HK-2 (cell line): Measurements from ENCODE around the gene ERMN.
"Not testable (repeated sequence)": the region's sequence is repeated elsewhere in the genome, so short reads cannot be mapped to it uniquely, and the experiment has no call there.

Experiments
- DNase-seq: peaks from one replicate; pipeline ENCODE4 v3.0.0-alpha.2; 2018; ENCODE audit not compliant: unreplicated experiment

ERMN gene, protein sequence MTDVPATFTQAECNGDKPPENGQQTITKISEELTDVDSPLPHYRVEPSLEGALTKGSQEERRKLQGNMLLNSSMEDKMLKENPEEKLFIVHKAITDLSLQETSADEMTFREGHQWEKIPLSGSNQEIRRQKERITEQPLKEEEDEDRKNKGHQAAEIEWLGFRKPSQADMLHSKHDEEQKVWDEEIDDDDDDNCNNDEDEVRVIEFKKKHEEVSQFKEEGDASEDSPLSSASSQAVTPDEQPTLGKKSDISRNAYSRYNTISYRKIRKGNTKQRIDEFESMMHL

GRCh38 chr2:157325786-157326185, at the start of gene ERMN:
Gene ERMN (minus strand): TSS chr2:157325824. CDS start chr2:157325642, 182 bp downstream.
- no peak for DNase-seq

- no peak for DNase-seq
Observed at GRCh38 chr2:157375384-157375783, 49.8 kb upstream of the ERMN start.

DNA sequence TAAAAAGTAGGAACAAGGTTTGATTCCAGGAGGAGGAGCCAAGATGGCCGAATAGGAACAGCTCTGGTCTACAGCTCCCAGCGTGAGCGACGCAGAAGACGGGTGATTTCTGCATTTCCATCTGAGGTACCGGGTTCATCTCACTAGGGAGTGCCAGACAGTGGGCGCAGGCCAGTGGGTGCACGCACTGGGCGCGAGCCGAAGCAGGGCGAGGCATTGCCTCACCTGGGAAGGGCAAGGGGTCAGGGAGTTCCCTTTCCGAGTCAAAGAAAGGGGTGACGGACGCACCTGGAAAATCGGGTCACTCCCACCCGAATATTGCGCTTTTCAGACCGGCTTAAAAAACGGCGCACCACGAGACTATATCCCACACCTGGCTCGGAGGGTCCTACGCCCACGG, 42.9 kb upstream of the ERMN start:
- not testable (repeated sequence) for DNase-seq

- no peak for DNase-seq
Observed at GRCh38 chr2:157367704-157368103, 42.1 kb upstream of the ERMN start.

GRCh38 chr2:157364257-157364974, 38.8 kb upstream of the ERMN start:
- no peak for DNase-seq

- no peak for DNase-seq
Observed at GRCh38 chr2:157363612-157364101, 38.0 kb upstream of the ERMN start.

GRCh38 chr2:157362627-157363026, 37.0 kb upstream of the ERMN start:
- no peak for DNase-seq

- DNase-seq, result no peak
Observed at GRCh38 chr2:157361526-157361925, 35.9 kb upstream of the ERMN start.

DNA sequence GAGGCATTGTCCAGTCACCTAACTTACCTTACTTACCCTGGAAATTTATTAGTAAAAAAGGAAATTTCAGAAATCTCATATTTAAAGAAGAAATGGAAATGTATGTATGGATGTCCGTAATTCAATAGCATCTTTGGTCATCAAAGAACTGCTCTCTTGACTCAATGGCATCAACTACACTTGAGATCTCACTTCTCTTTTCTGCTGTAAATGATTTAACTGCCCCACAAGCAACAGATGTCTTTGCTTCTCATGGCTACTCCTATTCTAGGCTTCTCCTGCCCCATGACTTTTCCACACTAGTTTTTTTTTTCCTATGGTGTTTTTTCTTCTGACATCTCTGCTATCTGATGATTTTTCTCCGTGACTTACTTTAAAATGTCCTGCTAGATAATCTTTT, 34.0 kb upstream of the ERMN start:
- DNase-seq, result no peak

GRCh38 chr2:157355618-157356017, 30.0 kb upstream of the ERMN start:
- no peak for DNase-seq

- no peak for DNase-seq
Observed at GRCh38 chr2:157349949-157350515, 24.4 kb upstream of the ERMN start.

DNA sequence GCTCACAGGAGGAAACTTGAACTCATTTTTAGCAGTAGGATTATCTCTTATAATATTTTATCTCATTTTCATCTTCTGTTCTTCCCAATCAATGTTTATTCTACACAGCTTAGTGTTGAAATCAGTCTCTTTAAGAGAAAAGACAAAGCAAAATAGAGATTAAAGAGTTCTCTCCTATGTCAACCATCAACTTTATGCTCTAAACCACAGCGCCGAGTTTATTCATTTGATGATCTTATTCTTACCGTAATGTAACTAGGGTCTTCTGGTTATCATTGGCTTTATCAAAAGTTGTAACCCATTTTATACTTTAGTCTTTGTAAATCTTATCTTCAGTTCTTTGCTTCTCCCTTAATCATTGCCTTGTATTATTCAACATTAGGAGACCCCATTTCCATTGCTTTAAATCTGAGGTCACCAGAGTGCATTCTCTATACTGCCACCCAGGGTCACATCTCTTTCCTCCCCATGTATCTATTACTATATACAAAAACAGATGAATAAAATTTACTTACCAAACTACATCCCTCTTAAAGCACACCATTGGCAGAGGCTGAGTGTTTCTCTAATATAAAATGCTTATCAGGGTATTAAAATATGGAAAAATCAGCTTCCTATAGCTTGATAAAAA, 22.8 kb upstream of the ERMN start:
- no peak for DNase-seq

DNA sequence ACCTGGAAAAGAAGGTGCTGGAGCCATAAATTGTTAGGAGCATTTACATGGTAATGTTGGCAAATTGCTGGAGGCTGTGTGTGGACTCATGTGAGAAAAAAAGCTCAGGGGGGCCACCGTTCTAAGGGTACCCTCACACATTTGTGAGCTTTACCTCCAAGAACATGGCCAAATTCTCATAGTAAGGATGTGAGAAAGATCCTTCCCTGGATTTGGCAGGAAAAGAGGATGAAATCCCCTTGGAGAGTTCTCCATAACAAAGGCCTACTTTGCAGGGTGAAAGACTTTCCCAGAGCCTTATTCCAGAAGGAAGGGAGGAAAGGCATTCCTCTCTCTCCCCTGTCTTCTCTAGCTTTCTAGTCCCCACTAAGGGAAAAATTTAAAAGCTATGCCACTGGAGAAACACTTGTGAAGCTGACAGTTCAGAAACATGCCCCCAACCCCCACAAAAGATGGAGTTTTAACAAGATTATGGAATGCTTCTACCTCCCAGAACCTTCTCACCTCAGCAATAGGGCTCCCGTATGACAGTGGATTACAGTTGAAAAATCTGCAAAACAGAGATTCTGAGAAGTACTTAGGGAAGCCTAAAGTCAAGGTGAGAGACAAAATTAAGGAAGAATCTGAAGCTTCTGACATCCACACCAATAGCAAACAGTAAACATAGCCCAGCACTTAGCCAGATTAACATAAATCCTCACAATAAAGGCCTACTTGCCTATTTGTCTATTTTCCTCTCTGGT, 20.2 kb upstream of the ERMN start:
- DNase-seq, result no peak

DNA sequence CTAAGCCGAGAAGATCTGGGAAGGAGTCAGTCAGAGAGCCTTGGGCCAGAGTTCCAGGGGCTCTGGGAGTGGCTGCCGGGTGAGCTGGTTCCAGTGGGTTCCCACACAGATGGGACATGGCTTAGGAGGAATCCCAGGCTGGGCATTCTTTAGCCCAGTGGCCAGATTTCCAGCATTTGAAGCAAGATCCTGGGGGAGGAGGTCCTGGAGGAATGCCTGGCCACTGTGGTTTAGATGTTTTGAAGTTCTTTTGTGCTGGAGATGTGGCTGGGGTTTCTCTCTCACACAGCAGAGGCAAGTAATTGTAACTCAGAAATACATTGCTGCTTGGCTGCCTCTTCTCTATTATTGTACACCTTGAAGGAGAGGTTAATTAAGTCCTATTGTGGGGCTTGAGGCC, 15.8 kb upstream of the ERMN start:
- not testable (repeated sequence) for DNase-seq

DNA sequence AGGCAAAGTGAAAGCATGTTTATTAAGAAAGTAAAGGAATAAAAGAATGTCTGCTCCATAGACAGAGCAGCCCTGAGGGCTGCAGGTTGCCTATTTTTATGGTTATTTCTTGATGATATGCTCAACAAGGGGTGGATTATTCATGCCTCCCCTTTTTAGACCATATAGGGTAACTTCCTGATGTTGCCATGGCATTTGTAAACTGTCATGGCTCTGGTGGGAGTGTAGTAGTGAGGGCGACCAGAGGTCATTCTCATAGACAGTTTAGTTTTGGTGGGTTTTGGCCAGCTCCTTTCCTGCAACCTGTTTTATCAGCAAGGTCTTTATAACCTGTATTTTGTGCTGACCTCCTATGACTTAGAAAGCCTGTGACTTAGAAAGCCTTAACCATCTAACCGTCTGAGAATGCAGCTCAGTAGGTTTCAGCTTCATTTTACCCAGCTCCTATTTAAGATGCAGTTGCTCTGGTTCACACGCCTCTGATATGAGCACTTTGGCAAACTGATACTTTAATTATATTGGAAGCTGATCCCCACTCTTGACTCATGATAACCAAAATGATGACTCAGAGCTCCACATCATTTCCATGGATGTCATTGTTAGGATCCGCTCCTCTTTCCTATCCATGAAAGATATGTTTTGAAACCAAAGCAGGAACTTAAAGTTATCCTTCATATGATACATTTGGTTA, 14.5 kb upstream of the ERMN start:
- DNase-seq, result no peak

DNA sequence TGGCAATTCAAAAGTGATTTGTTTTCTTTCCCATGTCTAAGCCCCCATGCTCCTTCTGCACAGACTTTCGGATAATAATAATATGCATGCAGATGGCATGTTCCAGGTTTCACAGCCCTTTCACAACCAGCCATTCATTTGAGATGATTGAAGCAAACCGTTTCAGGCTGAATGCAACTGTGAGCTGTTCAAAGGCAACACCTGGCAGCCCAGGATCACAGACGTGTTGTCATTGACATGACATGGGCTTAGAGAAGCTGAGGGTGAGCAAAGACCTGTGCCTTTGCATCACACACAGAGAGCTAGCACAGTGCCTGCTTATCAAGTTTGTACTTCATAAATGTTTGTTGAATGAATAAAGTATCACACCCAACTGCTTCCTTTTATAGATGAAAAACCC, 12.4 kb upstream of the ERMN start:
- DNase-seq, result no peak

DNA sequence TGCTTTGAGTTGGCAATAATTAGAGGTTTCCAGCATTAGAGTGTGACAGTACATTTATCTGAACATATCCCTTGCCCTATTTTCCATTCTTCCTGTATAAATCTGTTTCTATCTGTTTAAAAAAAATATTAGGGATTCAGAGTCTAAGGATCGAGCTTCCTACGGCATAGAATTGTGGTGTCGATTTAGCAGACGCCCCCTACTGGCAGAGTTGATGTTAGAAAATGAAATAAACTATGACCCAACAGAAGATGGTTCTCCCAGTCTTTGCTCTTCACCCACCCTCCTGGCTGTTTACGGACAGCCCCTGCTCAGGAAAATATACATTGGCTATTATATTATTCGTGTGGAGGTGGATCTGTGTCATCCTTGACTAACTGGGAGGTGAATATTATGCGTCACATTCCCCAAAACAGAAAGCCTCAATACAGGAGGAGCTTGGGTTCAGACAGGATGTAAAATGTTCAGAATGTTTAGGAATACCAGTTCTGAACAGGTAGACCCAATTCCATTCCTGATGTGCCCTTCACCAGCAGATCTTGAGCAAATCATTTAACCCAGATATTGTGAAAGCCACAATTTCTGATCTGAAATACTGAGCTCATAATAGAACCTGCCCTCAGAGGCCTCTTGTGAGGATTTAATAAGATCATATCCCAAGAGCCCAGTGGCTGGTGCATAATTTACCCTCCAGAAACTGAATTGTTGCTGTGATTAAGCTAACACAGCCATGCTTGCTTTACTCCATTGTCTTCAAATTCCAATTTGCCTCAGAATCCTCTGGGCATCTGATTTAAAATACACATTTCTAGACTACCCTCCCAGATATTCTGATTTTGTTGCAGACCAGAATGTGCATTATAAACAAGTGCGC, 10.8 kb upstream of the ERMN start:
- peak; percentile 17 for DNase-seq

DNA sequence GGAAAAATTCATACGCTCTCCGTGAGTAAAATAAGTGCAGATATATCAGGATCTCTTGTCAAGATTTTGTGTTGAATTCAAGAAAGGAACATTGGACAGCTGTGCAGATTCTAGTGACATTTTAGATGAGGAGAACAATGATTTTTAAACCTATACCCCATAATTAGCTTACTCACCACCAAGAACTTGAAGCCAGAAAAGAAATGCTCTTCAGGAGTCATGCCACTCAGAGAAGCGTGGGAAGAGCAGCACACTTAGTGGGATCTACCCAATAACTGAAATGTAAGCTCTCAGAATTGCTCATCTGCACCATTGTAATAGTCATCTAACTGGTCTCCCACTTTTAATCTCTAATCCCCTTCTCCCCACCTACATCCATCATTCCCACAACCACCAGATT, 9.2 kb upstream of the ERMN start:
- no peak for DNase-seq

- DNase-seq, result no peak
Observed at GRCh38 chr2:157334335-157334734, 8.7 kb upstream of the ERMN start.
